Peyer's patch (tissue), 4 donors: ENCODE data around the gene RFX1.

Experiments used
- POLR2A ChIP-seq, 2 donors: fragments of 450-650 bp; IDR thresholded peaks; one replicate each; pipeline ENCODE4 v1.5.1; 2017; ENCODE audit warnings: antibody characterized with exemption in 2 of 2, mild to moderate bottlenecking in 2 of 2, moderate library complexity in 2 of 2
- TF ChIP-seq, protein P1 (sequence below), 6 experiments: fragments of 450-650 bp in 4 of 6; fragments of 200-600 bp in 2 of 6; sonication (generic) in 1 of 6; IDR thresholded peaks; one replicate each; pipeline ENCODE4 v1.5.1; 2017 to 2019; ENCODE audit warnings: antibody characterized with exemption in 6 of 6, mild to moderate bottlenecking in 3 of 6, moderate library complexity in 1 of 6

DNA sequence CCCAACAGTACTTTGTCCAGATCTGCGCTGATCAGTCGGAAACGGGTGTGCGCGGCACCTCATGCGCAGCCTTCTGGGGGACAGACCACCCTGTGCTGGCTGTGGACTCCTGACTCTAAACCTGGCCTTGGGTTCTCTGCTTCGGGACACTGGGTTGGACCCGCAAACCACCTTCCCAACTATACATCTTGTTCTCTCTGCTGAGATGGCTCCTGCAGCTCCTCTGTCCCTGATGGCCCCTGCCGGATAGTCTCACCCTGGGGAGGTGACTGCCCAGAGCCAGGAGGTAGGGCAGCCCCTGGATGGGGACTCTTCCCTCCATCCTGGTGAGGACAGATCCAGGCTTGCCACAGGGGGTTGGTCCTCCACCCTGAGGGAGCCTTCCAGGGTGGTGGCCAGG, 23.3 kb downstream of the RFX1 start:
- TF ChIP-seq, protein P1, sequence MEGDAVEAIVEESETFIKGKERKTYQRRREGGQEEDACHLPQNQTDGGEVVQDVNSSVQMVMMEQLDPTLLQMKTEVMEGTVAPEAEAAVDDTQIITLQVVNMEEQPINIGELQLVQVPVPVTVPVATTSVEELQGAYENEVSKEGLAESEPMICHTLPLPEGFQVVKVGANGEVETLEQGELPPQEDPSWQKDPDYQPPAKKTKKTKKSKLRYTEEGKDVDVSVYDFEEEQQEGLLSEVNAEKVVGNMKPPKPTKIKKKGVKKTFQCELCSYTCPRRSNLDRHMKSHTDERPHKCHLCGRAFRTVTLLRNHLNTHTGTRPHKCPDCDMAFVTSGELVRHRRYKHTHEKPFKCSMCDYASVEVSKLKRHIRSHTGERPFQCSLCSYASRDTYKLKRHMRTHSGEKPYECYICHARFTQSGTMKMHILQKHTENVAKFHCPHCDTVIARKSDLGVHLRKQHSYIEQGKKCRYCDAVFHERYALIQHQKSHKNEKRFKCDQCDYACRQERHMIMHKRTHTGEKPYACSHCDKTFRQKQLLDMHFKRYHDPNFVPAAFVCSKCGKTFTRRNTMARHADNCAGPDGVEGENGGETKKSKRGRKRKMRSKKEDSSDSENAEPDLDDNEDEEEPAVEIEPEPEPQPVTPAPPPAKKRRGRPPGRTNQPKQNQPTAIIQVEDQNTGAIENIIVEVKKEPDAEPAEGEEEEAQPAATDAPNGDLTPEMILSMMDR (IDR thresholded peaks at IDR 0.05), result no peak
- TF ChIP-seq POLR2A (IDR thresholded peaks at IDR 0.05), result no peak
